Endothelial cell of umbilical vein (primary cell): ENCODE data around the gene GHITM. TPM values are rescaled to one million over a fixed set of nuclear protein-coding genes. Genes with fewer than 3 reads are reported as not detected.
"Not testable (repeated sequence)": the region's sequence is repeated elsewhere in the genome, so short reads cannot be mapped to it uniquely, and the experiment has no call there.

Experiments used
- BruUV-seq: library from RNA; stranded (reverse); fragments of 400-500 nt; replicated peaks from 2 replicates; lab custom pipeline; 2021; lab: Mats Ljungman, UMichigan
- CTCF ChIA-PET: fragments of 300-600, 350-600 bp; sonication (Branson Sonifier 250); formaldehyde crosslinking; loops from one replicate; lab custom pipeline; 2021; ENCODE audit warnings: antibody characterized with exemption, inconsistent platforms; lab: Charles Lee
- POLR2A ChIA-PET: fragments of 300-600, 350-600 bp; sonication (Branson Sonifier 250); formaldehyde crosslinking; loops from one replicate; lab custom pipeline; 2021; ENCODE audit warnings: antibody characterized with exemption, inconsistent platforms; lab: Charles Lee
- DNase-seq: peaks from one replicate; pipeline ENCODE4 v3.0.0-alpha.2; 2011; ENCODE audit warnings: low read depth, low spot score
- FAIRE-seq: peaks from 2 replicates; lab custom pipeline; 2011; peaks lifted over from hg19 to GRCh38; lab: Jason Lieb, UNC
- H2AFZ ChIP-seq: 2 replicates; pipeline ENCODE4 v1.6.0; 2012; ENCODE audit warnings: low read depth, low read length, control low read depth, inconsistent platforms
- H3K27ac ChIP-seq: 2 replicates; pipeline ENCODE4 v1.5.1; 2011; ENCODE audit warnings: low read depth, mild to moderate bottlenecking, control low read depth, low read length, moderate library complexity; ENCODE audit not compliant: insufficient read depth
- H3K27me3 ChIP-seq, 2 experiments: 2 replicates each; pipeline versions ENCODE4 v1.6.0 to v1.6.1; 2011; ENCODE audit warnings: low read length in 2 of 2, mixed read lengths in 1 of 2; ENCODE audit not compliant: control insufficient read depth in 2 of 2, insufficient read depth in 2 of 2
- H3K36me3 ChIP-seq, 2 experiments: 2 replicates in 1 of 2; 3 replicates in 1 of 2; pipeline ENCODE4 v1.5.1; 2011; ENCODE audit warnings: low read length in 2 of 2, mild to moderate bottlenecking in 1 of 2, moderate library complexity in 1 of 2; ENCODE audit not compliant: control insufficient read depth in 2 of 2, insufficient read depth in 2 of 2; ENCODE audit errors: extremely low read depth in 1 of 2
- H3K4me1 ChIP-seq: 3 replicates; pipeline ENCODE4 v1.5.1; 2011; ENCODE audit warnings: mild to moderate bottlenecking, low read length; ENCODE audit not compliant: control insufficient read depth, insufficient read depth; ENCODE audit errors: extremely low read depth
- H3K4me2 ChIP-seq: 2 replicates; pipeline ENCODE4 v1.6.1; 2011; ENCODE audit warnings: low read length, control low read depth, mixed read lengths; ENCODE audit not compliant: insufficient read depth
- H3K4me3 ChIP-seq, 3 experiments: fragments of 200-600 bp in 1 of 3; sonication (generic), shearing (Covaris generic) in 1 of 3; replicated peaks in 1 of 3; 2 replicates each; pipeline ENCODE4 v1.5.1; 2011 to 2016; ENCODE audit warnings: control low read depth in 3 of 3, low read length in 3 of 3, mild to moderate bottlenecking in 2 of 3, inconsistent platforms in 1 of 3, low read depth in 1 of 3, moderate library complexity in 1 of 3; ENCODE audit not compliant: insufficient read depth in 1 of 3
- H3K79me2 ChIP-seq: 2 replicates; pipeline ENCODE4 v1.6.0; 2012; ENCODE audit warnings: low read length, inconsistent platforms; ENCODE audit not compliant: control insufficient read depth, insufficient read depth
- H3K9ac ChIP-seq: replicated peaks from 2 replicates; pipeline ENCODE3; 2011; ENCODE audit warnings: low read length, control low read depth; ENCODE audit not compliant: insufficient read depth; ENCODE audit errors: extremely low read depth
- H3K9me1 ChIP-seq: replicated peaks from 3 replicates; pipeline ENCODE4 v1.6.0; 2011; ENCODE audit warnings: mild to moderate bottlenecking, low read length; ENCODE audit not compliant: control insufficient read depth, insufficient read depth; ENCODE audit errors: extremely low read depth
- H3K9me3 ChIP-seq: replicated peaks from 2 replicates; pipeline ENCODE4 v1.5.1; 2012; ENCODE audit warnings: low read length, inconsistent platforms; ENCODE audit not compliant: control insufficient read depth, insufficient read depth
- H4K20me1 ChIP-seq: replicated peaks from 2 replicates; pipeline ENCODE3; 2011; ENCODE audit warnings: mild to moderate bottlenecking, low read length; ENCODE audit not compliant: control insufficient read depth, insufficient read depth; ENCODE audit errors: extremely low read depth
- CTCF ChIP-seq, 2 donors: IDR thresholded peaks; 1 replicate in 1 of 2; 2 replicates in 1 of 2; pipeline ENCODE4 v1.5.1; 2011; ENCODE audit warnings: low read length in 2 of 2, mild to moderate bottlenecking in 2 of 2, moderate library complexity in 2 of 2, control low read depth in 1 of 2, inconsistent platforms in 1 of 2, low read depth in 1 of 2; ENCODE audit not compliant: insufficient read depth in 1 of 2; ENCODE audit errors: extremely low read depth in 1 of 2
- EZH2 ChIP-seq: IDR thresholded peaks from 2 replicates; pipeline ENCODE4 v1.6.1; 2012; ENCODE audit warnings: borderline replicate concordance, low read depth, mild to moderate bottlenecking, moderate library complexity, low read length, inconsistent platforms; ENCODE audit not compliant: severe bottlenecking
- FOS ChIP-seq: IDR thresholded peaks from 2 replicates; pipeline ENCODE4 v1.6.1; 2011; ENCODE audit warnings: mild to moderate bottlenecking, low read length, moderate library complexity, borderline replicate concordance; ENCODE audit not compliant: insufficient read depth
- GATA2 ChIP-seq: IDR thresholded peaks from 2 replicates; pipeline ENCODE4 v1.7.0; 2011; ENCODE audit warnings: low read depth, mild to moderate bottlenecking, moderate library complexity, mixed read lengths, low read length; ENCODE audit not compliant: insufficient read length, insufficient read depth
- JUN ChIP-seq: IDR thresholded peaks from 2 replicates; pipeline ENCODE4 v1.6.1; 2011; ENCODE audit warnings: borderline replicate concordance, low read depth; ENCODE audit not compliant: insufficient read length, insufficient read depth
- MAX ChIP-seq: IDR thresholded peaks from 2 replicates; pipeline ENCODE4 v1.6.1; 2011; ENCODE audit not compliant: insufficient read depth, insufficient read length
- MYC ChIP-seq: IDR thresholded peaks from one replicate; pipeline ENCODE4 v1.6.1; 2011; ENCODE audit warnings: mild to moderate bottlenecking, low read depth, low read length
- POLR2A ChIP-seq: IDR thresholded peaks from 2 replicates; pipeline ENCODE4 v1.6.1; 2012; ENCODE audit warnings: low read depth, mild to moderate bottlenecking, control low read depth, low read length
- POLR2AphosphoS5 ChIP-seq: IDR thresholded peaks from 2 replicates; pipeline ENCODE4 v1.6.1; 2012; ENCODE audit warnings: low read depth, mild to moderate bottlenecking, control low read depth, low read length, moderate library complexity; ENCODE audit not compliant: insufficient read depth
- dilution Hi-C: fragments of 300-500 bp; cut with MboI; formaldehyde crosslinking; loops from one replicate; pipeline ENCODE4 v1.15.0; 2019; ENCODE audit warnings: low sequenced_read_pairs; ENCODE audit not compliant: extremely low pct_ligation_motif_present
- intact Hi-C: fragments of 100-400 bp; cut with micrococcal nuclease; formaldehyde crosslinking; loops from one replicate; pipeline ENCODE4 v1.10.0; 2022
- polyA plus RNA-seq, 4 experiments: library from polyadenylated mRNA; depleted of rRNA in 3 of 4; stranded (reverse) in 3 of 4; unstranded in 1 of 4; fragments of >200 nt; gene quantifications; 2 replicates each; pipeline versions ENCODE4 v1.2.1 to v1.2.3, GENCODE V29; 2011 to 2012; ENCODE audit warnings: missing spikeins in 1 of 4
- total RNA-seq: library from RNA; stranded (reverse); gene quantifications from 2 replicates; pipeline ENCODE4 v1.2.3, GENCODE V29; 2021

GHITM gene
- total and polyA plus RNA-seq, 2 donors (not counting 3 experiments of a cell fraction or from before 2014, with no cell fraction given) = 113 to 122 TPM

GRCh38 chr10:84148006-84148597 is 8.8 kb downstream of the GHITM start:
- peak; percentile 47 to 67 for TF ChIP-seq CTCF (IDR thresholded peaks at IDR 0.05; ENCODE audit: extremely low read depth in 1 of 2, insufficient read depth in 1 of 2, low read depth in 1 of 2, low read length in 2 of 2)
- H3K4me3 ChIP-seq, H3K4me2 ChIP-seq, H3K27ac ChIP-seq, H3K27me3 ChIP-seq, FAIRE-seq, H3K9me3 ChIP-seq, H3K9me1 ChIP-seq, H2AFZ ChIP-seq, dilution Hi-C loops, H3K9ac ChIP-seq, BruUV-seq, H4K20me1 ChIP-seq, H3K79me2 ChIP-seq, H3K4me1 ChIP-seq: not testable (repeated sequence)
- POLR2A ChIA-PET = interaction anchor here (0.9 kb wide), 1 partner anchor 9 kb away, joined by 6 read pairs; the partner anchor contains the start of gene GHITM
- DNase-seq = peak; percentile 13
- peaks cover 23 to 48% of the 10 kb centered on the region in 2 experiments for H3K36me3 ChIP-seq
- intact Hi-C loops = loop anchor here (1.0 to 2.0 kb wide), 2 partner anchors 9 to 391 kb away; partner anchors contain the start of gene GHITM
- CTCF ChIA-PET = interaction anchor here (0.8 to 2.7 kb wide), 20 partner anchors 8 to 390 kb away, joined by 3 to 27 read pairs (median 6); partner anchors contain the start of gene GHITM

GRCh38 chr10:84149854-84150253 is 10.5 kb downstream of the GHITM start:
- DNase-seq (no peak), FAIRE-seq (no peak)
- Histone ChIP-seq H3K9ac (no peak overlapping the region), H2AFZ (no peak overlapping the region), H3K36me3 (peaks cover 18 to 43% of the 10 kb centered on the region in 2 experiments), H3K9me3 (no peaks in the 10 kb centered on the region), H3K9me1 (no peaks in the 10 kb centered on the region), H4K20me1 (peaks cover 2% of the 10 kb centered on the region), H3K4me2 (no peak overlapping the region), H3K4me1 (no peaks in the 10 kb centered on the region), H3K27me3 (no peaks in the 10 kb centered on the region), H3K79me2 (no peaks in the 10 kb centered on the region), H3K4me3 (no peak overlapping the region), H3K27ac (no peak overlapping the region)
- intact Hi-C loops (loop anchor here (2.0 kb wide), 1 partner anchor 389 kb away; no protein-coding TSS in a partner anchor), dilution Hi-C loops (no loop called here)
- TF ChIP-seq MAX (no peak), EZH2 (no peak), POLR2AphosphoS5 (no peak), GATA2 (no peak), POLR2A (no peak), MYC (no peak), JUN (no peak), CTCF (IDR thresholded peaks at IDR 0.05; ENCODE audit: extremely low read depth in 1 of 2, insufficient read depth in 1 of 2, low read depth in 1 of 2, low read length in 2 of 2) (no peak), FOS (no peak)
- no TSS peak for BruUV-seq
- ChIA-PET POLR2A (no interaction called here), CTCF (no interaction called here)
